ENCODE measurements around the gene FLAD1.
"Not testable (repeated sequence)": the region's sequence is repeated elsewhere in the genome, so short reads cannot be mapped to it uniquely, and the experiment has no call there.

FLAD1 gene

GRCh38 chr1:154986736-154987135 lies 3.6 kb downstream of the FLAD1 start:
- H3K27ac ChIP-seq; DNase-seq (ENCODE audit: low read depth, low spot score): not testable (repeated sequence)

DNA sequence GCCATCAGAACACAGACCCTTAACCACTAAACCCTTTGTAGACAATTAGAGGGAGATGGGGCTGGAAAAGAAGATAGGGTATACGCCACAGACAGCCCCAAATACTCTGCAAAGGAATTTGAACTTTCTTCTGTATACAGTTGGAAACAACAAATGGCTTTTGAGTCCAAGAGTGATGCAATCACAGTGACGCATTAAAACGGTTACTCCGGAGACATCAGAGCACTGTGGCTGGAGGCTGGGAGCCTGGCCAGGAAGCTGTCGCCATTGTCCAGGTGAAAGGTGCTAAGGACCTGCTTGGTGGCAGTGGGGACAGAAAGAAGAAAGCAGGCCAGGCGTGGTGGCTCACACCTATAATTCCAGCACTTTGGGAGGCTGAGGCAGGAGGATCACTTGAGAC lies 4.2 kb downstream of the FLAD1 start:
- no peak overlapping the region for H3K27ac ChIP-seq
- no peak for DNase-seq (ENCODE audit: low read depth, low spot score)

GRCh38 chr1:154988058-154988954 lies 5.2 kb downstream of the FLAD1 start:
- no peak for DNase-seq (ENCODE audit: low read depth, low spot score)
- H3K27ac ChIP-seq = no peak overlapping the region

DNA sequence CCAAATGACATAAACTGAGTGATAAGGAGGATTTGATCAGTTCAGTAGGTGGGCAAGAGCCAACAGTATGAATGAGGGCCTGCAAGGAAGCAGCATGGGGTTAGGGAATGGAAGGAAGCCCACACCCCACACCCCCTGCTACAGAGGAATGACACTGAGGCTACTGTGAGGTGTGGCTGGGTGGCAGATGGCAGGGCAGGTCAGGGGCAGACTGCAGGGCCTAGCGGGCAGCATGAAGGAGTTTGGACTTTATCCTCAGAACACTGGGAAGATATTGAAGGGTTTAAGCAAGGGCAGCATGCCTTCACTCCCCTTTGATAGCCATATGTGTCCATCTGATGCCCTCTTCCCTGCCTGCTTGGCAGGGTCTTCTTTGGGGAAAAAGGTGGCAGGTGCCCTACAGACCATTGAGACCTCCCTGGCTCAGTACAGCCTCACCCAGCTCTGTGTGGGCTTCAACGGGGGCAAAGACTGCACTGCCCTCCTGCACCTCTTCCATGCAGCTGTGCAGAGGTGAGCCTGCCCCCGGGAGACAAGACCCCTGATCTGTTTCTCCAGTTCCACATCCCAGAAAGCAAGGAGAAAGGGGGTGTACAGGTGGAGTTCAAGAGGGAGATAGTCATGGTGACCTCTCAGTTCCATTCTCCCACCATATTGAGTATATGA lies 6.2 kb downstream of the FLAD1 start:
- no peak overlapping the region for H3K27ac ChIP-seq
- DNase-seq (ENCODE audit: low read depth, low spot score) = no peak

- no peak overlapping the region for H3K27ac ChIP-seq
- no peak for DNase-seq (ENCODE audit: low read depth, low spot score)
Measured at GRCh38 chr1:154990276-154990675, 7.1 kb downstream of the FLAD1 start.

GRCh38 chr1:154992721-154993571 lies 9.8 kb downstream of the FLAD1 start:
- DNase-seq (ENCODE audit: low read depth, low spot score) = no peak
- no peak overlapping the region for H3K27ac ChIP-seq

GRCh38 chr1:154993572-154994268 lies 10.6 kb downstream of the FLAD1 start, which contains the start of gene LENEP:
TSS of gene LENEP (plus strand) at chr1:154993586. CDS start at chr1:154993608, 22 bp downstream.
- H3K27ac ChIP-seq = no peak within 1 kb of the TSS
- DNase-seq (ENCODE audit: low read depth, low spot score) = no peak

- H3K27ac ChIP-seq = no peak overlapping the region
- no peak for DNase-seq (ENCODE audit: low read depth, low spot score)
Measured at GRCh38 chr1:154994269-154994587, 11.1 kb downstream of the FLAD1 start.

GRCh38 chr1:154994591-154994990 lies 11.4 kb downstream of the FLAD1 start:
- no peak overlapping the region for H3K27ac ChIP-seq
- no peak for DNase-seq (ENCODE audit: low read depth, low spot score)

GRCh38 chr1:154995301-154995983 lies 12.3 kb downstream of the FLAD1 start:
- not testable (repeated sequence) for DNase-seq (ENCODE audit: low read depth, low spot score); H3K27ac ChIP-seq

DNA sequence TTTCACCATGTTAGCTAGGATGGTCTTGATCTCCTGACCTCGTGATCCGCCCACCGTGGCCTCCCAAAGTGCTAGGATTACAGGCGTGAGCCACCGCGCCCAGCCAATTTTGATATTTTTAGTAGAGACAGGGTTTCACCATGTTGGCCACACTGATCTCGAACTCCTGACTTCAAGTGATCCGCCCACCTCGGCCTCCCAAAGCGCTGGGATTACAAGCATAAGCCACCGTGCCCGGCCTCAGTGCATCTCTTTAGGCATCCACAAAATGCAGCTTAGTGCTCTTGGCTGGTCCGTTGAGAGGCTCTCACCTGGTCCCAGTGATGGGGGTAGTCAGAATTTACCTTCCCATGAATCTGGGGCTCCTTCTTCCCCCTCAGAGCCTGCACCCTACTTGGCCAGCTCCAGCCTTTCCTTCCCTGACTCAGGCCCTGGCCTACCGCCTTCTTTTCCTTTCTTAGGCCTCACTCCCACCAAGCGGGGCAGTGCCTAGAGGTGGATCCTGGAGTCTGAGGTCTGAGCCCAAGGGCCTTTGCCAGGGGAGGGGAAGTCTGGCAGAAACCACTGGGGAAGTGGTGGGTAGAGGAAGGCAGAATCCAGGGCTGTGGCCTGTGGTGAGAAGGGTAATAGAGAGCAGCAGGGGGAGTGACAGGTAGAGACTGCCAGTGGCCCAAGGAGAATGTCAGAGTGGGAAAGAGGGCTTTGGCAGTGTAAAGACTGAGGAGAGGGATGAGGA lies 14.0 kb downstream of the FLAD1 start:
- no peak for DNase-seq (ENCODE audit: low read depth, low spot score)
- H3K27ac ChIP-seq = no peak overlapping the region

DNA sequence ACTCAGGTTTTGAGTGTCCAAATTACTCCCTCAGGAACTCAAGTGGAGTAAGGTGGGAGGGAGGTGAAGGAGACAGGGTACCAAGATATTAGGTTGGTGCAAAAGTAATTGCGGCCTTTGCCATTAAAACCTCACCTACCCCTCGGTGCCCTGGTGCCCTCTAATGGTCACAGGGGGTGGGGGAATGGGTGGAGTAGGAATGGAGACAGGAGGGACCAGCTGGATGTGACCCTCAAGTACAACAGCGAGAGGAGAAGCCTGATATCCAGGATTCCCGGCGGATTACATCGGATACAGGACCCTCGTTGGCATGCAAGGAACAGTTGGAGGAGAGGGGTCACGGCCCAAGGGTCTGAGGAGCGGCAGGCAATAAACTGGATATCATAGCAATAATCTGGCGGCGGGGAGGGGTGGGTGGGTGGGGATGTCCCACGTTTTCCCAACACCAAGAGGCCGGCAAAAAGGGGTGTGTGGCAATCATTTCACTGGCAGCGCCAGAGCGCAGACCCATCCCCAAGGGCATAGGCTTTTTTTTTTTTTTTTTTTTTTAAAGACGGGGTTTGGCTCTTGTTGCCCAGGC lies 15.1 kb downstream of the FLAD1 start:
- DNase-seq (ENCODE audit: low read depth, low spot score) = no peak
- H3K27ac ChIP-seq = no peak overlapping the region

DNA sequence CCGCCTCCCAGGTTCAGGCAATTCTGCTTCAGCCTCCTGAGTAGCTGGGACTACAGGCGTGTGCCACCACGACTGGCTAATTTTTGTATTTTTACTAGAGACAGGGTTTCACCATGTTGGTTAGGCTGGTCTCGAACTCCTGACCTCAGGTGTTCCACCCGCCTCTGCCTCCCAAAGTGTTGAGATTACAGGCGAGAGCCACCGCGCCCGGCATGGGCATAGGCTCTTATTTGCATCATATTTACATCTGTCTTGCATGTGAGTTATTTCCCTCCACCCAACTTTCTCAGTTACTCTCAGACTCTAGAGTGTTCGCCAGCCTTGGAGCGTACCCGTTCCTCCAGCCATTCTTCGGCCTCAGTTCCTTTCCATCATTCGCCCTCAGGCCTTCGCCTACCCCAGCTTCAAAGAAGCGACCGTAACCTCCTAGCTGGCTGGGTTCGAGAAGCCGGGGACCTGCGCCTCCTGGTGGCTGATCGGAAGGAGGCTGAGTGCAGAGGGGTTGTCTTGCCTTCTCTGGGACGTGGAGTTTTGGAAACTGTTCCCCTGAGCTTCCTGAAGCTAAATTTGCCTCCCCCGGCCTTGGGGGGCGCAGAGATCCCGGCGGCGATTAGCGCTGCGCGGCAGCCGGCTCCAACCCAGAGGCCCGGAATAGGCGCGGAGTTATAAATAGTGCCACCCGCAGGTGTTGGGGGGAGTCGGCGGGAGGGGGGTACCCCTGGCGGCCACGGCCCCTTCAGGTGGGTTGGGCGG lies 15.8 kb downstream of the FLAD1 start:
- peak overlapping the region; percentile 98 for H3K27ac ChIP-seq
- DNase-seq (ENCODE audit: low read depth, low spot score) = no peak

- no peak for DNase-seq (ENCODE audit: low read depth, low spot score)
- peak overlapping the region; percentile 98 for H3K27ac ChIP-seq
Measured at GRCh38 chr1:154999571-155000410, 16.6 kb downstream of the FLAD1 start.

GRCh38 chr1:155000411-155000725 lies 17.2 kb downstream of the FLAD1 start:
- peak overlapping the region; percentile 98 for H3K27ac ChIP-seq

GRCh38 chr1:155000726-155001424 lies 17.7 kb downstream of the FLAD1 start:
- peak; percentile 64 for DNase-seq (ENCODE audit: low read depth, low spot score)
- H3K27ac ChIP-seq = peak overlapping the region; percentile 98

More at GRCh38 chr1:155000411-155000725, 17.2 kb downstream of the FLAD1 start:
- no peak for DNase-seq (ENCODE audit: low read depth, low spot score)

GRCh38 chr1:155001425-155001674 lies 18.2 kb downstream of the FLAD1 start:
- no peak for DNase-seq (ENCODE audit: low read depth, low spot score)

More at GRCh38 chr1:155001425-155001674, 18.2 kb downstream of the FLAD1 start:
- peak overlapping the region; percentile 98 for H3K27ac ChIP-seq
